ENCODE data around the gene IMPA2. TPM values are rescaled to one million over a fixed set of nuclear protein-coding genes. Genes with fewer than 3 reads are reported as not detected.

Gene IMPA2
- total and polyA plus RNA-seq, 2 of the 4 experiments (the other 2 are of a cell fraction), result 5.4 to 5.5 TPM

GRCh38 chr18:11981543-11982366 lies 448 bp downstream of the IMPA2 start:
- Histone ChIP-seq H3K56ac (ENCODE audit: extremely low read depth, insufficient read depth, low read length) (no peak overlapping the region), H3K4me2 (ENCODE audit: low read depth, low read length) (peak overlapping the region; percentile 75), H3K9me1 (ENCODE audit: insufficient read depth, low read length) (0 out of 2 replicates have a peak, but pooled peaks cover 6% of the 10 kb centered on the region), H2AK9ac (replicated peaks; ENCODE audit: low read depth, low read length, poor library complexity) (peak overlapping the region; percentile 76), H3K9me3 (ENCODE audit: control insufficient read depth, insufficient read depth, low read length) (no peaks in the 10 kb centered on the region), H3K27ac (ENCODE audit: insufficient read depth, low read length) (peak overlapping the region; percentile 57), H2BK5ac (ENCODE audit: low read depth, low read length, poor library complexity, severe bottlenecking) (peak overlapping the region; percentile 6), H2BK20ac (ENCODE audit: low read depth, low read length) (no peak overlapping the region), H3K18ac (ENCODE audit: low read depth, low read length) (peak overlapping the region; percentile 4; the same call in 1 of the 2 replicates), H2AFZ (replicated peaks; ENCODE audit: low read length, poor library complexity) (peak overlapping the region; percentile 88), H3K23ac (ENCODE audit: low read depth, low read length) (peak overlapping the region; percentile 84), H3K27me3 (ENCODE audit: control insufficient read depth, insufficient read depth, low read length) (no peaks in the 10 kb centered on the region), H3K36me3 (ENCODE audit: control insufficient read depth, insufficient read depth, low read length) (no peaks in the 10 kb centered on the region), H3K4me3 (ENCODE audit: insufficient read depth, low read depth, low read length) (peak overlapping the region; percentile 96), H4K91ac (ENCODE audit: insufficient read depth, low read depth, low read length) (no peak overlapping the region), H4K5ac (ENCODE audit: low read depth, low read length) (peak overlapping the region; percentile 13; the same call in 1 of the 2 replicates), H2BK15ac (ENCODE audit: low read depth, low read length) (no peak overlapping the region), H3K14ac (replicated peaks; ENCODE audit: low read depth, low read length) (peak overlapping the region; percentile 81), H3K4me1 (ENCODE audit: control insufficient read depth, insufficient read depth, low read length) (peaks cover 7% of the 10 kb centered on the region), H2BK120ac (ENCODE audit: low read depth, low read length) (no peak overlapping the region), H2AK5ac (ENCODE audit: low read depth, low read length) (peak overlapping the region; percentile 2; the same call in 1 of the 2 replicates), H4K20me1 (ENCODE audit: insufficient read depth, low read length) (no peaks in the 10 kb centered on the region), H4K8ac (ENCODE audit: low read depth in 2 of 2, low read length in 2 of 2) (peak overlapping the region in 1 of 2 experiments; percentile 72; a peak in 2 of 4 replicates), H3K79me1 (ENCODE audit: low read depth in 1 of 2, low read length in 2 of 2) (peaks cover 9 to 12% of the 10 kb centered on the region in 2 experiments; a peak in 2 of 4 replicates), H3K4ac (ENCODE audit: low read depth, low read length) (0 out of 2 replicates have a peak overlapping the region, but pooled peaks have one; percentile 15), H3K9ac (ENCODE audit: low read depth, low read length) (peak overlapping the region; percentile 47)
- ChIA-PET POLR2A (ENCODE audit: unreplicated experiment) (interaction anchor here (0.6 kb wide), 1 partner anchor 15 kb away, joined by 4 read pairs; no protein-coding TSS in a partner anchor), CTCF (interaction anchor here (0.8 to 1.1 kb wide), 2 partner anchors 14 to 44 kb away, joined by 3 to 5 read pairs; no protein-coding TSS in a partner anchor)
- ATAC-seq (ENCODE audit: low read depth) (peak; percentile 8), DNase-seq (peak; percentile 19)
- intact Hi-C loops (cut with micrococcal nuclease) (loop anchor here (1.0 to 5.0 kb wide), 3 partner anchors 34 to 131 kb away; partner anchors contain the start of gene CHMP1B), dilution Hi-C loops (cut with HindIII; ENCODE audit: low sequenced_read_pairs, unreplicated experiment) (no loop called here), in situ Hi-C loops (cut with MboI; ENCODE audit: low sequenced_read_pairs) (no loop called here)
- WGBS, 2 experiments (ENCODE audit: extremely low coverage in 2 of 2, insufficient read length in 1 of 2), result 1% methylated on average over 23 of the region's 71 CpGs; no CpG with 5 or more reads in 1 of the 2 experiments
- BruUV-seq (replicated peaks), result no TSS peak
- TF ChIP-seq POLR2A (IDR thresholded peaks at IDR 0.05; ENCODE audit: low read depth, low read length) (peak; percentile 42; the same call in 1 of the 2 replicates), ELK1 (IDR thresholded peaks at IDR 0.05; ENCODE audit: borderline replicate concordance, low read depth, low read length) (no peak)
